Ovary (tissue), 3 donors: ENCODE measurements around the gene PABPC1L.

ENCODE experiments used
- CTCF ChIP-seq, 3 donors: fragments of 450-650 bp in 2 of 3; fragments of 200-600 bp in 1 of 3; IDR thresholded peaks; one replicate each; pipeline versions ENCODE4 v1.5.1 to v1.8.0; 2016 to 2022; ENCODE audit warnings: antibody characterized with exemption in 3 of 3, mild to moderate bottlenecking in 1 of 3
- POLR2A ChIP-seq: fragments of 450-650 bp; IDR thresholded peaks from one replicate; pipeline ENCODE4 v1.6.1; 2017; ENCODE audit warnings: antibody characterized with exemption, mild to moderate bottlenecking, moderate library complexity
- donor health status: DM: no; HTN: no; CAD: no.

GRCh38 chr20:44961870-44962267 lies 52.0 kb downstream of the PABPC1L start:
- TF ChIP-seq POLR2A (no peak), CTCF (IDR thresholded peaks at IDR 0.05) (no peak)
